OCI-LY7 (cell line): ENCODE data around the gene CHRNA4. TPM values are rescaled to one million over a fixed set of nuclear protein-coding genes. Genes with fewer than 3 reads are reported as not detected.

Experiments
- BruUV-seq: library from RNA; stranded (reverse); fragments of 400-500 nt; replicated peaks from 2 replicates; lab custom pipeline; 2021; lab: Mats Ljungman, UMichigan
- CTCF ChIA-PET: fragments of 300-600 bp; sonication (Branson Sonifier 250); formaldehyde crosslinking; loops from one replicate; lab custom pipeline; 2022; ENCODE audit warnings: antibody characterized with exemption; ENCODE audit not compliant: unreplicated experiment; lab: Charles Lee
- POLR2A ChIA-PET: fragments of 300-600 bp; sonication (Branson Sonifier 250); formaldehyde crosslinking; loops from one replicate; lab custom pipeline; 2022; ENCODE audit warnings: antibody characterized with exemption; lab: Charles Lee
- DNase-seq: peaks from one replicate; pipeline ENCODE4 v3.0.0-alpha.2; 2015; ENCODE audit warnings: low spot score
- H2AFZ ChIP-seq: fragments of 200-600 bp; sonication (generic), shearing (Covaris generic); 2 replicates; pipeline ENCODE4 v1.6.1; 2014; ENCODE audit warnings: mild to moderate bottlenecking, antibody characterized with exemption, low read length, moderate library complexity
- H3K27ac ChIP-seq: fragments of 200-600 bp; sonication (generic); 2 replicates; pipeline ENCODE4 v1.5.1; 2014; ENCODE audit warnings: mixed run types, low read depth, mild to moderate bottlenecking, moderate library complexity, low read length, inconsistent platforms; ENCODE audit not compliant: poor library complexity, severe bottlenecking
- H3K36me3 ChIP-seq: fragments of 200-600 bp; sonication (generic); 2 replicates; pipeline ENCODE4 v1.6.1; 2014; ENCODE audit warnings: mild to moderate bottlenecking, antibody characterized with exemption, low read length, moderate library complexity, mixed read lengths; ENCODE audit not compliant: insufficient read depth
- H3K4me1 ChIP-seq: fragments of 200-600 bp; sonication (generic); 2 replicates; pipeline ENCODE4 v1.5.1; 2014; ENCODE audit warnings: mild to moderate bottlenecking, low read length; ENCODE audit not compliant: insufficient read depth, poor library complexity, severe bottlenecking
- H3K4me2 ChIP-seq: fragments of 200-600 bp; sonication (generic); 2 replicates; pipeline ENCODE4 v1.6.1; 2014; ENCODE audit warnings: mild to moderate bottlenecking, low read length
- H3K4me3 ChIP-seq: fragments of 200-600 bp; sonication (generic); 2 replicates; pipeline ENCODE4 v1.5.1; 2014; ENCODE audit warnings: mild to moderate bottlenecking, low read depth, low read length; ENCODE audit not compliant: poor library complexity, severe bottlenecking
- H3K79me2 ChIP-seq: fragments of 200-600 bp; sonication (generic); 2 replicates; pipeline ENCODE4 v1.6.1; 2016; ENCODE audit warnings: low read depth, mild to moderate bottlenecking, low read length, moderate library complexity, mixed read lengths; ENCODE audit not compliant: insufficient read depth
- H3K9me2 ChIP-seq: fragments of 200-600 bp; sonication (generic); 2 replicates; pipeline ENCODE4 v1.6.1; 2016; ENCODE audit warnings: mild to moderate bottlenecking, low read length, mixed read lengths; ENCODE audit not compliant: insufficient read depth
- H3K9me3 ChIP-seq: fragments of 200-600 bp; sonication (generic); 2 replicates; pipeline ENCODE4 v1.6.1; 2014; ENCODE audit warnings: mild to moderate bottlenecking, mixed run types, low read length, mixed read lengths
- H4K20me1 ChIP-seq: fragments of 200-600 bp; sonication (generic); 2 replicates; pipeline ENCODE4 v1.6.1; 2014; ENCODE audit warnings: mild to moderate bottlenecking, antibody characterized with exemption, low read length, moderate library complexity, mixed read lengths; ENCODE audit not compliant: insufficient read depth
- CTCF ChIP-seq: fragments of 200-600 bp; sonication (generic); conservative IDR thresholded peaks from 2 replicates; pipeline ENCODE4 v1.5.1; 2014; ENCODE audit warnings: mild to moderate bottlenecking, antibody characterized with exemption, low read length, moderate library complexity, mixed read lengths
- EZH2phosphoT487 ChIP-seq: fragments of 200-600 bp; sonication (generic); IDR thresholded peaks from 2 replicates; pipeline ENCODE4 v1.6.1; 2018; ENCODE audit warnings: low read depth, borderline replicate concordance, mild to moderate bottlenecking, mixed run types, antibody characterized with exemption, low read length, moderate library complexity, mixed read lengths
- intact Hi-C: fragments of 100-400 bp; cut with micrococcal nuclease; formaldehyde crosslinking; loops from one replicate; pipeline ENCODE4 v1.10.0; 2022; ENCODE audit not compliant: unreplicated experiment
- total RNA-seq, 2 experiments: library from RNA; depleted of rRNA in 1 of 2; stranded (reverse); fragments of >200 nt in 1 of 2; shearing (Covaris generic) in 1 of 2; gene quantifications; 2 replicates each; pipeline ENCODE4 v1.2.3, GENCODE V29; 2014 to 2022

CHRNA4 gene
- total RNA-seq, 2 experiments from 2014 or later, result not detected

GRCh38 chr20:63315240-63315689 lies 45.9 kb downstream of the CHRNA4 start:
- Histone ChIP-seq H3K79me2 (no peaks in the 10 kb centered on the region), H3K4me1 (no peaks in the 10 kb centered on the region), H3K9me2 (no peaks in the 10 kb centered on the region), H3K4me2 (no peak overlapping the region), H2AFZ (no peak overlapping the region), H3K27ac (no peak overlapping the region), H3K9me3 (no peaks in the 10 kb centered on the region), H3K4me3 (no peak overlapping the region), H4K20me1 (no peaks in the 10 kb centered on the region), H3K36me3 (no peaks in the 10 kb centered on the region)
- ChIA-PET POLR2A (no interaction called here), CTCF (no interaction called here)
- intact Hi-C loops, result no loop called here
- no peak for DNase-seq
- TF ChIP-seq CTCF (no peak), EZH2phosphoT487 (no peak)
- BruUV-seq, result no TSS peak

GRCh38 chr20:63314566-63315239 lies 46.4 kb downstream of the CHRNA4 start:
- no peaks in the 10 kb centered on the region for H3K79me2 ChIP-seq
- BruUV-seq, result no TSS peak
- no peak overlapping the region for H2AFZ ChIP-seq
- POLR2A ChIA-PET, result no interaction called here
- TF ChIP-seq EZH2phosphoT487 (no peak), CTCF (no peak)
- no peaks in the 10 kb centered on the region for H3K9me3 ChIP-seq
- DNase-seq, result no peak
- no peak overlapping the region for H3K4me2 ChIP-seq
- no peaks in the 10 kb centered on the region for H4K20me1 ChIP-seq
- H3K4me3 ChIP-seq, result no peak overlapping the region
- no peaks in the 10 kb centered on the region for H3K36me3 ChIP-seq
- H3K27ac ChIP-seq, result no peak overlapping the region
- intact Hi-C loops, result no loop called here
- CTCF ChIA-PET, result no interaction called here
- no peaks in the 10 kb centered on the region for H3K4me1 ChIP-seq
- H3K9me2 ChIP-seq, result no peaks in the 10 kb centered on the region

GRCh38 chr20:63314015-63314471 lies 47.1 kb downstream of the CHRNA4 start:
- no peaks in the 10 kb centered on the region for H3K9me3 ChIP-seq
- no peak overlapping the region for H2AFZ ChIP-seq
- POLR2A ChIA-PET, result no interaction called here
- H3K79me2 ChIP-seq, result no peaks in the 10 kb centered on the region
- H3K9me2 ChIP-seq, result no peaks in the 10 kb centered on the region
- TF ChIP-seq EZH2phosphoT487 (no peak), CTCF (no peak)
- intact Hi-C loops, result no loop called here
- DNase-seq, result no peak
- no peaks in the 10 kb centered on the region for H4K20me1 ChIP-seq
- H3K27ac ChIP-seq, result no peak overlapping the region
- no peak overlapping the region for H3K4me3 ChIP-seq
- H3K4me2 ChIP-seq, result no peak overlapping the region
- H3K4me1 ChIP-seq, result no peaks in the 10 kb centered on the region
- BruUV-seq, result no TSS peak
- H3K36me3 ChIP-seq, result no peaks in the 10 kb centered on the region
- CTCF ChIA-PET, result no interaction called here
